ENCODE results near the gene EVA1A.

EVA1A gene

DNA sequence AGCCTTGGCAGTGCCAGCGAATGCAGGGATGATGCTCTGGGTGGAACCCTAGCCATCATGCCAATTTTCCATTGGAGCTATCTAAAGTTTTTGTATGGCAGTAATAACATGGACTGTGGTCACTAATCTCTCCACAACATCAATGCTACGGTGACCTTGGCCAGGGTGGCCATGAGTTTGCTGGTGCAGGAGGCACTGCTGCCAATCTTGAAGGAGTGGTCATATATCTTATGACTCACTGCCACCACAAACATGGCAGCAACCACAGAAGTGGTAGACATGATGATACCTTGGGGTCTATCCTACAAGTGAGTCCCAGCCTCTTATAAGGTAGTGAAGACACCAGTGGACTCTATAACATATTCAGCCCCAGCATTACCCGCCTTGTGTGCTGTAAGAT is 104.6 kb downstream of the EVA1A start:
- no peaks in the 10 kb centered on the region for H3K36me3 ChIP-seq (replicated peaks)
- no peaks in the 10 kb centered on the region for H3K27me3 ChIP-seq (replicated peaks)
- H3K4me3 ChIP-seq (ENCODE audit: low read depth, low read length) = no peak overlapping the region
- no peak overlapping the region for H3K27ac ChIP-seq
- in situ Hi-C loops (cut with HindIII; ENCODE audit: low pct_ligation_motif_present, low sequenced_read_pairs) = loop anchor here (25.0 kb wide), 1 partner anchor 156 kb away; no protein-coding TSS in a partner anchor
- no peak for DNase-seq
- TF ChIP-seq, protein P1, sequence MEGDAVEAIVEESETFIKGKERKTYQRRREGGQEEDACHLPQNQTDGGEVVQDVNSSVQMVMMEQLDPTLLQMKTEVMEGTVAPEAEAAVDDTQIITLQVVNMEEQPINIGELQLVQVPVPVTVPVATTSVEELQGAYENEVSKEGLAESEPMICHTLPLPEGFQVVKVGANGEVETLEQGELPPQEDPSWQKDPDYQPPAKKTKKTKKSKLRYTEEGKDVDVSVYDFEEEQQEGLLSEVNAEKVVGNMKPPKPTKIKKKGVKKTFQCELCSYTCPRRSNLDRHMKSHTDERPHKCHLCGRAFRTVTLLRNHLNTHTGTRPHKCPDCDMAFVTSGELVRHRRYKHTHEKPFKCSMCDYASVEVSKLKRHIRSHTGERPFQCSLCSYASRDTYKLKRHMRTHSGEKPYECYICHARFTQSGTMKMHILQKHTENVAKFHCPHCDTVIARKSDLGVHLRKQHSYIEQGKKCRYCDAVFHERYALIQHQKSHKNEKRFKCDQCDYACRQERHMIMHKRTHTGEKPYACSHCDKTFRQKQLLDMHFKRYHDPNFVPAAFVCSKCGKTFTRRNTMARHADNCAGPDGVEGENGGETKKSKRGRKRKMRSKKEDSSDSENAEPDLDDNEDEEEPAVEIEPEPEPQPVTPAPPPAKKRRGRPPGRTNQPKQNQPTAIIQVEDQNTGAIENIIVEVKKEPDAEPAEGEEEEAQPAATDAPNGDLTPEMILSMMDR (IDR thresholded peaks at IDR 0.05; ENCODE audit: low read depth, low read length, missing control alignments) = no peak

DNA sequence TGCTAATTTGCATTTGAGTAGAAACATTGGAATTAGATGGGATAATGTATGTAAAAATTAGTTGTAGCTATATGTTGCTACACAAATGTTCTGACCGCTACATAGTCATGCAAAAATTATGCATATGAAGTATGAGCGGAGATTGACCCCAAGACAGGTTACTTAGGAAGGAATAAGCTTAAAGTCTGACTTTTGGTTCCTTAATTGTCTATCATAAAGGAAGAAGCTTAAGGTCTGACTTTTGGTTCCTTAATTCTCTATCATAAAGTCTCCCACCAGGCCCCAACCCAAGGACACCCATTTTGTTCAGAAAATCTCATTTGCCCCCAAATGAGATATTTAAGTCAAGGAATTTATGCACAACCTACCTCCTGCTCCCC is 106.5 kb downstream of the EVA1A start:
- in situ Hi-C loops (cut with HindIII; ENCODE audit: low pct_ligation_motif_present, low sequenced_read_pairs) = loop anchor here (25.0 kb wide), 1 partner anchor 158 kb away; no protein-coding TSS in a partner anchor
- no peak for DNase-seq
- Histone ChIP-seq H3K27me3 (replicated peaks) (no peaks in the 10 kb centered on the region), H3K4me3 (ENCODE audit: low read depth, low read length) (no peak overlapping the region), H3K27ac (no peak overlapping the region), H3K36me3 (replicated peaks) (no peaks in the 10 kb centered on the region)
- TF ChIP-seq, protein P1 (IDR thresholded peaks at IDR 0.05; ENCODE audit: low read depth, low read length, missing control alignments) = no peak

DNA sequence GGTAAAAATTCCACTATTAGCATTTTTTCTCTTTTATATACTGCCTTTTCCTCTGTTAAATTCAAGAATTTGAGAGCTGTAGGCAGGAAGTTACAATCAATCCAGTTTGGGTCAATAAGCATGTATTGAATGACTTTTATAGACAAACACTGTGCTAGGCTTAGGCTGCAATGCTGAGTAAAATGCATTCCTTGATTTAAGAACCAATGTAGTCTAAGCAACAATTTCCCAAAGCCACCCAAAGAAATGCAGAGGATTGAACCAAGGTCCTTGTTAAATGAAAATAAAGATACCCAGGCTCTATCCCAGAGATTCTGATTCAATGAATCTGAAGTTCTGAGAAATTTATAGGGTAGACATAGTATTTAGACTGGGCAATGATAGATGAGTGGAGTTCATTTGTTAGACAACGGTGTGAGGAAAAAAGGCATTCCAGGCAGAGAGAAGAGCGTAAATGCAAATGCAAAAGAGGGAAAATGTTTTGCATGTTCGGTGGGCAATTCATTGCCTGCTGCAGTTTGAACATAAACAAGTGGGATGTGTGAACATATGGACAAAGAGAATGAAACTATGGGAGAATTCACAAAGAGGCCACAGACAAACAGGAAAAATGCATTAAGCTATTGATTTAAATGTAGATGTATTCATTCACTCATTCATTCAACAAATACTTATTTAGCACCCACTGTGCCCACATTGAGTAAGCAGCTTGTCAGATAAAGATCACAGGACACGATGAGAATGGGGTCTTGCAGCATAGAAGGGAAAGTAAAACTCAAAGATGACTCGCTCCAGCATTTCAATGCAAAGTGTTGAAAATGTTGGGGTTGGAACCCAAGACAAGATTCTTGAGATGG is 107.1 kb downstream of the EVA1A start:
- in situ Hi-C loops (cut with HindIII; ENCODE audit: low pct_ligation_motif_present, low sequenced_read_pairs) = loop anchor here (25.0 kb wide), 1 partner anchor 159 kb away; no protein-coding TSS in a partner anchor
- no peak overlapping the region for H3K27ac ChIP-seq
- no peak for DNase-seq

DNA sequence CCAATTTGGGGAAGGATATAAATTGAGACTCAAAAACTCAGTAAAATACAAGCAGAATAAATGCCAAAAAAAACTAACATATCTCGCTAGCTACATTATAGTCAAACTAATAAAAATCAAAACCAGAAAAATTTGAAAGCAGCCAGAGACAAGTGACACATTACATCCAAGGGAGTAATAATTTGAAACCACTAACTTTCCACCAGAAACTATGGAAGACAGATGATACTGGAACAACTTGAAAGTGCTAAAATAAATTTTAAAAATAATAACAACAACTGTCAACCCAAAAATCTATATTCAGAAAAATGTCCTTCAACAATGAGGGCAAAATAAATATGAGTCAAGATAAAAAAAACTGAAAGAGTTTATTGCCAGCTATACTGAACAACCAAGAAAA is 110.7 kb downstream of the EVA1A start:
- Histone ChIP-seq H3K36me3 (replicated peaks) (no peaks in the 10 kb centered on the region), H3K27ac (no peak overlapping the region), H3K4me3 (ENCODE audit: low read depth, low read length) (no peak overlapping the region), H3K27me3 (replicated peaks) (no peaks in the 10 kb centered on the region)
- no peak for DNase-seq
- TF ChIP-seq, protein P1 (IDR thresholded peaks at IDR 0.05; ENCODE audit: low read depth, low read length, missing control alignments) = no peak
- in situ Hi-C loops (cut with HindIII; ENCODE audit: low pct_ligation_motif_present, low sequenced_read_pairs) = loop anchor here (25.0 kb wide), 1 partner anchor 162 kb away; no protein-coding TSS in a partner anchor

More for the DNA sequence above, 107.1 kb downstream of the EVA1A start:
- H3K36me3 ChIP-seq (replicated peaks) = no peaks in the 10 kb centered on the region
- TF ChIP-seq, protein P1 (IDR thresholded peaks at IDR 0.05; ENCODE audit: low read depth, low read length, missing control alignments) = no peak
- no peaks in the 10 kb centered on the region for H3K27me3 ChIP-seq (replicated peaks)
- H3K4me3 ChIP-seq (ENCODE audit: low read depth, low read length) = no peak overlapping the region

DNA sequence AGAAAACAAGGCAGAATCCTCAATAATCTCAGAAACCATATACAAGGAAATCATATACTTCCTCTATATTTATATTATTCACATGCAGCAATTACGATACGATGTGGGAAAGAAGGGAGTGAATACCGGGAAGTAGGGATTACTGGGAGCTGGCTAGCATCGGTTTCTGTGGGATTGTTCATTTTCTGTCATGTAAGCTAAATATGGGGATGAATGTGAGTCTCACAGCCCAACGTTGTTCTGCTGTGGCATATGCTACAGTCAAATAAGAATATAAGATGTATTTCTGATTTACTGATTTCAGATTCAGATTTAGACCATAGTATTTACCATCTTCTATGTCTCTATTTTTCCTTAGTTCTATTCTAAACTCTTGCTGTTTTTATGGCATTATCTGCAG is 113.6 kb downstream of the EVA1A start:
- in situ Hi-C loops (cut with HindIII; ENCODE audit: low pct_ligation_motif_present, low sequenced_read_pairs) = no loop called here
- DNase-seq = no peak
- TF ChIP-seq, protein P1 (IDR thresholded peaks at IDR 0.05; ENCODE audit: low read depth, low read length, missing control alignments) = no peak
- H3K36me3 ChIP-seq (replicated peaks) = no peaks in the 10 kb centered on the region
- no peak overlapping the region for H3K27ac ChIP-seq
- H3K4me3 ChIP-seq (ENCODE audit: low read depth, low read length) = no peak overlapping the region
- no peaks in the 10 kb centered on the region for H3K27me3 ChIP-seq (replicated peaks)

All from brain microvascular endothelial cell (primary cell).